Duodenal mucosa (tissue), 2 donors: ENCODE results near the gene ODF2.
"Not testable (repeated sequence)": the region's sequence is repeated elsewhere in the genome, so short reads cannot be mapped to it uniquely, and the experiment has no call there.

ENCODE experiments used
- H3K27ac ChIP-seq: one replicate; pipeline ENCODE4 v1.7.0; 2013; ENCODE audit warnings: low read depth, low read length
- H3K27me3 ChIP-seq, 2 donors: one replicate each; pipeline ENCODE4 v1.7.0; 2013; ENCODE audit warnings: low read length in 2 of 2, control low read depth in 1 of 2; ENCODE audit not compliant: insufficient read depth in 2 of 2, control insufficient read depth in 1 of 2
- H3K36me3 ChIP-seq, 2 donors: one replicate each; pipeline ENCODE4 v1.7.0; 2013; ENCODE audit warnings: low read length in 2 of 2, control low read depth in 1 of 2; ENCODE audit not compliant: insufficient read depth in 2 of 2, control insufficient read depth in 1 of 2
- H3K4me1 ChIP-seq, 2 donors: one replicate each; pipeline ENCODE4 v1.7.0; 2013; ENCODE audit warnings: low read length in 2 of 2, control low read depth in 1 of 2; ENCODE audit not compliant: insufficient read depth in 2 of 2, control insufficient read depth in 1 of 2
- H3K4me3 ChIP-seq, 2 donors: one replicate each; pipeline ENCODE4 v1.7.0; 2013; ENCODE audit warnings: low read length in 2 of 2, low read depth in 1 of 2
- H3K9ac ChIP-seq, 2 donors: one replicate each; pipeline ENCODE4 v1.7.0; 2013; ENCODE audit warnings: low read length in 2 of 2, low read depth in 1 of 2
- H3K9me3 ChIP-seq, 2 donors: one replicate each; pipeline ENCODE4 v1.7.0; 2013; ENCODE audit warnings: low read length in 2 of 2, control low read depth in 1 of 2; ENCODE audit not compliant: control insufficient read depth in 1 of 2

Gene ODF2

DNA sequence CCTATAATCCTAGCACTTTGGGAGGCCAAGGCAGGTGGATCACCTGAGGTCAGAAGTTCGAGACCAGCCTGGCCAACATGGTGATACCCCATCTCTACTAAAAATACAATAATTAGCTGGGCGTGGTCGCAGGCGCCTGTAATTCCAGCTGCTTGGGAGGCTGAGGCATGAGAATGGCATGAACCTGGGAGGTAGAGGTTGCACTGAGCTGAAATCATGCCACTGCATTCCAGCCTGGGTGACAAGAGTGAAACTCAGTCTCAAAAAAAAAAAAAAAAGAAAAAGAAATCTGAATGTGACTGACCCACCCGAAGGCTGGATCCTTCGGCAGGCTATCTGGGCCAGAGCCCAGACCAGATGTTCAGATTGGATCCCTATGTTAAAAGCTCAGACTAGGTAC is 32.5 kb upstream of the ODF2 start:
- H3K4me3 ChIP-seq, H3K9ac ChIP-seq, H3K9me3 ChIP-seq, H3K36me3 ChIP-seq, H3K27ac ChIP-seq: not testable (repeated sequence)
- Histone ChIP-seq H3K27me3 (peaks cover 11 to 14% of the 10 kb centered on the region in 2 donors), H3K4me1 (peaks cover 6 to 15% of the 10 kb centered on the region in 2 donors)

DNA sequence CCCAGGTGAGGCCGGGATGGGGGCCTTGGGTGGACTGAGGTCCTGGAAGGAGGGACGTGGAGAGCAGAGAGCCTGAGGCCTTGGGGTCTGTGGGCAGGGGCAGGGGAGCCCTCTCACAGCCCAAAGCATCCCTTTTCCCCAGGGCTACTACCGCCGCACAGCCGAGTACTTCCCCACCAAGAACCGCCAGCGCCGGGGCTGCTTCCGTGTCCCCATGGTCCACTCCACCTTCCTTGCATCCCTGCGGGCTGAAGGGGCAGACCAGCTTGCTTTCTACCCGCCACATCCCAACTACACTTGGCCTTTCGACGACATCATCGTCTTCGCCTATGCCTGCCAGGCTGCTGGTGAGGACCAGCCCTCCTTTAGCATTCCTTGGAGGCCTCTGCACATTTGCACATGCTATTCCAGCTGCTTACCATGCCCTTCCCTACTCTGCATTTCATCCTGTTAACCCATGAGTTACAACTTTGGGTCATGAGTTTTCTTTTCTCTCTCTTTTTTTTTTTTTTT is 31.5 kb upstream of the ODF2 start:
- Histone ChIP-seq H3K4me3 (no peak overlapping the region), H3K9me3 (no peaks in the 10 kb centered on the region), H3K27me3 (peaks cover 5 to 7% of the 10 kb centered on the region in 2 donors), H3K4me1 (peaks cover 3 to 10% of the 10 kb centered on the region in 2 donors), H3K9ac (no peak overlapping the region), H3K36me3 (no peaks in the 10 kb centered on the region), H3K27ac (no peak overlapping the region)

DNA sequence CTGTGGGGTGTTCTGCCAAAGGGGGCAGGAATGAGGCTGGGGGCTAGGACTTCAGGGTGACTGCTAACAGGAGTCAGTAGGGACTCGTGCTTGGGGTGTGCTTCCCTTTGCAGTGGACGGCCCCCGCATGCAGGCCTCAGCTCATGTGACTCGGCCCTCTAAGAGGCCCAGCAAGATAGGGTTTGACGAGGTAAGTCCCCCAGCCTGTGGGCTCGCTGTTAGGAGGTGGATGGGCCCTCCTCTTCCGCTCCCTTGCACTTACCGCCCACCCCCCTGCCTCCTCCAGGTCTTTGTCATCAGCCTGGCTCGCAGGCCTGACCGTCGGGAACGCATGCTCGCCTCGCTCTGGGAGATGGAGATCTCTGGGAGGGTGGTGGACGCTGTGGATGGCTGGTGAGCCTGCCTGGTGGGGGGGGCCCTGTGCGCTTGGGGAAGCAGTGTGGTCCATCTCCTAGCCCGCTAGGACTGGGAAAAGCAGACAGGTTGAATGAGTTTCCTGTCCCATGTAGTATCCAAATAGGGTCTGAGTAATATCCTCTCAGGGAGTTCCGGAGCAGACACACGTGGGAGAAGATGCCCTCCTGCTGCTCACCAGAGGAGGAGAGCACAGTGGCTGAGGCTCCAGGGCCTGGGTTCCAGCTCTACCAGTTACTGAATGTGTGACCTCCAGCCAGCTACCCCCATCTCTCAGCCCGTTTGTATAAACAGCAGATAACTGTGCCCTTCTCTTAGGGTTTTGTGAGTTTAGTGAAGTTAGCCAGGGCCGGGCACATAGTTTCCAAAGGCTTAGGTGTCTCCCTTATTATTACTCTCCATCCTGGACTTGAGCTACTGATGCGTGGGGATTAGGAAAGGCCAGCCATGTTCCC is 26.9 kb upstream of the ODF2 start:
- H3K9me3 ChIP-seq: no peaks in the 10 kb centered on the region
- H3K27me3 ChIP-seq: no peaks in the 10 kb centered on the region
- H3K27ac ChIP-seq: no peak overlapping the region
- H3K9ac ChIP-seq: no peak overlapping the region
- H3K36me3 ChIP-seq: no peaks in the 10 kb centered on the region
- no peak overlapping the region for H3K4me3 ChIP-seq
- no peaks in the 10 kb centered on the region for H3K4me1 ChIP-seq

DNA sequence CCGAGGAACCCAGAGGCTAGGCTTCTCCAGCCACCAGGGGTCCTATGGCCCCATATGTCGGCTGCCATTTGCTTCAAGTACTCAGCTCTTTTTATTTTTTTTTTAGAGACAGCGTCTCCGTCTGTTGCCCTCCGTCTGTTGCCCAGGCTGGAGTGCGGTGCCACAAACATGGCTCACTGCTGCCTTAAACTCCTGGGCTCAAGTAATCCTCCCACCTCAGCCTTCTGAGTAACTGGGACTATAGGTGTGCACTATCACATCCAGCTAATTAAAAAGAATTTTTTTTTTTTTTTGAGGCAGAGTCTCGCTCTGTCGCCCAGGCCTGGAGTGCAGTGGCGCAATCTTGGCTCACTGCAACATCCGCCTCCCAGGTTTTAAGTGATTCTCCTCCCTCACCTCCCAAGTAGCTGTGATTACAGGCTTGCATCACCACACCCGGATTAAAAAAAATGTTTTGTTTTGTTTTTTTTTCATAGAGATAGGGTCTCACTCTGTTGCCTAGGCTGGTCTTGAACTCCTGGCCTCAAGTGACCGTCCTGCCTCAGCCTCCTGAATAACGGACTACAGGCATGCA is 26.2 kb upstream of the ODF2 start:
- no peak overlapping the region for H3K27ac ChIP-seq
- no peaks in the 10 kb centered on the region for H3K4me1 ChIP-seq
- H3K4me3 ChIP-seq: no peak overlapping the region
- no peaks in the 10 kb centered on the region for H3K9me3 ChIP-seq
- no peaks in the 10 kb centered on the region for H3K36me3 ChIP-seq
- H3K27me3 ChIP-seq: no peaks in the 10 kb centered on the region
- no peak overlapping the region for H3K9ac ChIP-seq

DNA sequence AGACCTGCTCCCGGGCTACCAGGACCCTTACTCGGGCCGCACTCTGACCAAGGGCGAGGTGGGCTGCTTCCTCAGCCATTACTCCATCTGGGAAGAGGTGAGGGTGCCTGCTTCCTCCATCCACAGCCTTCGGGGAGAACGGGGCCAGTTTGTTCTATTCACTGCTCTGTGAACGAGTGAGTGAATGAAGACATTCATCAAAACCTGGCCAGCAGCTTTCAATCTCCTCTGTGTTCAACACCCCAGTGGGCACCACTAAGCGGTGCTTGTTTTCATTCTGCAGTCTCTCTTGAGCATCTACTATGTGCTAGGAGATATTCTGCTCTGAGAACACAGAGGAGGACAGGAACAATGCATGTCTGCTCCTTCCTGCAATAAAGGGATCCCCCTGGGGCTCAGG is 24.6 kb upstream of the ODF2 start:
- H3K27me3 ChIP-seq: no peaks in the 10 kb centered on the region
- H3K4me1 ChIP-seq: no peaks in the 10 kb centered on the region
- no peak overlapping the region for H3K9ac ChIP-seq
- no peak overlapping the region for H3K27ac ChIP-seq
- H3K36me3 ChIP-seq: no peaks in the 10 kb centered on the region
- H3K4me3 ChIP-seq: no peak overlapping the region
- H3K9me3 ChIP-seq: no peaks in the 10 kb centered on the region

GRCh38 chr9:128434340-128434739 is 21.5 kb upstream of the ODF2 start:
- H3K9ac ChIP-seq: no peak overlapping the region
- H3K9me3 ChIP-seq: no peaks in the 10 kb centered on the region
- H3K27ac ChIP-seq: no peak overlapping the region
- H3K27me3 ChIP-seq: no peaks in the 10 kb centered on the region
- H3K4me1 ChIP-seq: peaks cover 0 to 8% of the 10 kb centered on the region in 2 donors
- H3K4me3 ChIP-seq: no peak overlapping the region
- H3K36me3 ChIP-seq: no peaks in the 10 kb centered on the region

DNA sequence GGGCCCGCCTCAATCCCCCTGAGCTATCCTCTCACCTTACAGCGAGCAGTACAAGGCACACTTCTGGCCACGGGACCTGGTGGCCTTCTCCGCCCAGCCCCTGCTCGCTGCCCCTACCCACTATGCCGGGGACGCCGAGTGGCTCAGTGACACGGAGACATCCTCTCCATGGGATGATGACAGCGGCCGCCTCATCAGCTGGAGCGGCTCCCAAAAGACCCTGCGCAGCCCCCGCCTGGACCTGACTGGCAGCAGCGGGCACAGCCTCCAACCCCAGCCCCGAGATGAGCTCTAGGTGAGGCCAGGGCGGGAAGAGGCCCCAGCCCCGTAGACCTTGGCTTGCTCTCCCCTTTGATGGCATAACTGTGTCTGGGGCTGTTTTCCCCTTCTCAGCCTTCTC is 20.2 kb upstream of the ODF2 start:
- H3K9ac ChIP-seq: no peak overlapping the region
- H3K36me3 ChIP-seq: no peaks in the 10 kb centered on the region
- peaks cover 0 to 8% of the 10 kb centered on the region in 2 donors for H3K4me1 ChIP-seq
- H3K27ac ChIP-seq: no peak overlapping the region
- H3K9me3 ChIP-seq: no peaks in the 10 kb centered on the region
- no peak overlapping the region for H3K4me3 ChIP-seq
- H3K27me3 ChIP-seq: no peaks in the 10 kb centered on the region

DNA sequence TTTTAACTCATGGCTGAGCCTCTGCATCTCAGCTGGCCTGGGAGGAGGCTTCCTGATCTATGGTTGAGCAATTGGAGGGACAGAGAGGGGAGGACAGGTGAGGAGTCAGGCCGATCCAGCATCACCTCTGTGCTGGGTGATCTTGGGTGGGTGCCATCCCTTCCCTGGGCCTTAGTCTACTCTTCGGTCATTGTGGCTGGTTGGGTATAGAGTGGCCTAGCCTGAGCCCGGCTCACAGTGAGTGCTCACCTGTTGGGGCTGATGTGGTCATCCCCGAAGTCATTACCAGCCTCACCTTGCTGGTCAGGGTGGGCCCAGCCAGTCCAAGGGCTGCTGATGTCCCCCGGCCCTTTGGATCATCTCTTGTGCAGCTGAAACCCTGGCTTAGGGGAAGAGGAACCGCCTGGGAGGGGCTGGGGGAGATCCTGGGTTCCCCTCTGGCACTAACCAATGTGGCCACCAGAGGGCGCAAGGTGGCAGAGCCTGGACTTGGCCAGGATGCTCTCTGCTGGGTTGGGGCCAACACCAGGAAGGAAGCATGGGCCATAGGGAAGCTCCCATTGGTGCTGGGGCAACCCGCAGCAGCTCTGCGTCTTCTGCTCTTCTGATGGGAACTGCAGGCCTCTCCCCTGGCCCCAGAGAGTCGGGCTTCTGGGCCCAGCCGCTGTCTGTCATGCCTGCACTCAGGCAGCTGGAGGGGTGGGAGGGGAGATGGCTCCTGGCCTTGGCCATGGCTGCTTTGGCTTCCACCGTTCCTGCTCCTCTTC is 17.3 kb upstream of the ODF2 start:
- H3K27ac ChIP-seq: no peak overlapping the region
- H3K4me3 ChIP-seq: no peak overlapping the region
- no peaks in the 10 kb centered on the region for H3K36me3 ChIP-seq
- no peaks in the 10 kb centered on the region for H3K9me3 ChIP-seq
- peaks cover 0 to 8% of the 10 kb centered on the region in 2 donors for H3K4me1 ChIP-seq
- no peaks in the 10 kb centered on the region for H3K27me3 ChIP-seq
- peak overlapping the region in 1 of 2 donors; percentile 3 for H3K9ac ChIP-seq

DNA sequence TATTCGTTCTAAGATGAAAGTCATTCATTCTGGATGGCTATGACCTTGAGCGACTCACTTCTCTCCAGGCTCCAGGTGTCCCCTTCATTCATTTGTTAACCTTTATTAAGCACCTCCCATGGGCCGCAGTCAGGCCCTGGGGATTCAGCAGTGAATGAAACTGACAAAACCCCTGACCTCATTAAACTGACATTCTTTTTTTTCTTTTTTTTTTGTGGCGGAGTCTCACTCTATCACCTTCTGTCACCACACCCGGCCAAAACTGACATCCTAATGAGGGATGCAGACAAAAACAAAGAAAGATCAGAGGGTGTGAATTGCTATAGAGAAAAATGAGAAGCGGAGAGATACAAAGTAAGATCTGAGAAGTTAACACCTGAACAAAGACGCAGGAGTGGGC is 16.5 kb upstream of the ODF2 start:
- H3K36me3 ChIP-seq: no peaks in the 10 kb centered on the region
- no peak overlapping the region for H3K27ac ChIP-seq

DNA sequence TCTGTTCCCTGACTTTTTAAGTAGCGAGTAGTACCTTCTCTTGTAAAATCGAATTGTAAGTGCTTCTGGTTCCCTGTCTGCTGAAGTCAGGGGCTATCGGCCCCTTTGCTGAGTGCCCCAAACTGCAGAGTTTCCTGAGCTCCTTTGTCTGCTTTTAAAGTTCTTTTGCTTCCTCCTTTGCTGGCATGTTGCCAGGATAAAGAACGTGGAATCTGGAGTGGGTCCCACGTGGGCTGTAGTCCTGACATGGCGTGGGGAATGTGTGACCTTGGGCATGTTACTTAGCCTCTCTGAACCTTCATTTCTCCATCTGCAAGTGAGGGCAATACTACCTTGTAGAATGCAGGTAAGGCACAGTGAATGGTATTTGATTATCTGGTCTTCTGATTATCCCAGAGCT is 13.7 kb upstream of the ODF2 start:
- Histone ChIP-seq H3K4me3 (no peak overlapping the region), H3K4me1 (peaks cover 0 to 8% of the 10 kb centered on the region in 2 donors), H3K36me3 (no peaks in the 10 kb centered on the region), H3K9ac (no peak overlapping the region), H3K27ac (no peak overlapping the region), H3K9me3 (no peaks in the 10 kb centered on the region), H3K27me3 (no peaks in the 10 kb centered on the region)

More for the DNA sequence above, 16.5 kb upstream of the ODF2 start:
- Histone ChIP-seq H3K4me3 (no peak overlapping the region), H3K4me1 (peaks cover 0 to 8% of the 10 kb centered on the region in 2 donors), H3K9ac (no peak overlapping the region), H3K27me3 (no peaks in the 10 kb centered on the region), H3K9me3 (no peaks in the 10 kb centered on the region)
